ENCODE measurements around the gene CD209. TPM values are rescaled to one million over a fixed set of nuclear protein-coding genes. Genes with fewer than 3 reads are reported as not detected.

Gene CD209
- polyA plus RNA-seq, 2 donors: 0.22 to 0.27 TPM

- no peak overlapping the region for H3K27ac ChIP-seq (ENCODE audit: low read depth in 2 of 2, low read length in 1 of 2)
- H3K9me3 ChIP-seq (ENCODE audit: control insufficient read depth in 2 of 2, insufficient read depth in 1 of 2, low read depth in 1 of 2, low read length in 1 of 2): no peaks in the 10 kb centered on the region
- no peaks in the 10 kb centered on the region for H3K36me3 ChIP-seq (ENCODE audit: control insufficient read depth in 2 of 2, insufficient read depth in 2 of 2, low read length in 1 of 2)
- H3K27me3 ChIP-seq (ENCODE audit: control insufficient read depth in 1 of 2, insufficient read depth in 2 of 2, low read length in 2 of 2): peaks cover 0 to 10% of the 10 kb centered on the region in 2 donors
- H3K4me3 ChIP-seq (ENCODE audit: low read depth in 1 of 2, low read length in 2 of 2): no peak overlapping the region
- H3K4me1 ChIP-seq (ENCODE audit: control insufficient read depth in 2 of 2, insufficient read depth in 2 of 2, low read length in 1 of 2): peaks cover 0 to 5% of the 10 kb centered on the region in 2 donors
- WGBS, 2 donors: 76 to 83% methylated on average over 6 of the region's 6 CpGs
Observed at GRCh38 chr19:7733376-7733775, 14.0 kb downstream of the CD209 start.

- Histone ChIP-seq H3K9me3 (ENCODE audit: control insufficient read depth in 2 of 2, insufficient read depth in 1 of 2, low read depth in 1 of 2, low read length in 1 of 2) (no peaks in the 10 kb centered on the region), H3K27me3 (ENCODE audit: control insufficient read depth in 1 of 2, insufficient read depth in 2 of 2, low read length in 2 of 2) (peaks cover 0 to 10% of the 10 kb centered on the region in 2 donors), H3K36me3 (ENCODE audit: control insufficient read depth in 2 of 2, insufficient read depth in 2 of 2, low read length in 1 of 2) (no peaks in the 10 kb centered on the region), H3K4me3 (ENCODE audit: low read depth in 1 of 2, low read length in 2 of 2) (no peak within 1 kb of the TSS), H3K4me1 (ENCODE audit: control insufficient read depth in 2 of 2, insufficient read depth in 2 of 2, low read length in 1 of 2) (peaks cover 0 to 5% of the 10 kb centered on the region in 2 donors), H3K27ac (ENCODE audit: low read depth in 2 of 2, low read length in 1 of 2) (no peak within 1 kb of the TSS)
- WGBS, 2 donors: 53 to 62% methylated on average over 9 of the region's 9 CpGs
Observed at GRCh38 chr19:7732045-7732444, 15.3 kb downstream of the CD209 start, which contains the start of gene CLEC4G. CLEC4G (minus strand) TSS chr19:7732110; CDS start chr19:7732102, 8 bp downstream.

GRCh38 chr19:7731615-7732014 is 15.7 kb downstream of the CD209 start:
- Histone ChIP-seq H3K27ac (ENCODE audit: low read depth in 2 of 2, low read length in 1 of 2) (no peak overlapping the region), H3K36me3 (ENCODE audit: control insufficient read depth in 2 of 2, insufficient read depth in 2 of 2, low read length in 1 of 2) (no peaks in the 10 kb centered on the region), H3K9me3 (ENCODE audit: control insufficient read depth in 2 of 2, insufficient read depth in 1 of 2, low read depth in 1 of 2, low read length in 1 of 2) (no peaks in the 10 kb centered on the region), H3K4me3 (ENCODE audit: low read depth in 1 of 2, low read length in 2 of 2) (no peak overlapping the region), H3K4me1 (ENCODE audit: control insufficient read depth in 2 of 2, insufficient read depth in 2 of 2, low read length in 1 of 2) (peaks cover 0 to 5% of the 10 kb centered on the region in 2 donors), H3K27me3 (ENCODE audit: control insufficient read depth in 1 of 2, insufficient read depth in 2 of 2, low read length in 2 of 2) (peaks cover 0 to 10% of the 10 kb centered on the region in 2 donors)
- 71% methylated on average over 5 of the region's 5 CpGs for WGBS, 2 donors

- H3K27ac ChIP-seq (ENCODE audit: low read depth in 2 of 2, low read length in 1 of 2): no peak overlapping the region
- H3K4me3 ChIP-seq (ENCODE audit: low read depth in 1 of 2, low read length in 2 of 2): no peak overlapping the region
- H3K27me3 ChIP-seq (ENCODE audit: control insufficient read depth in 1 of 2, insufficient read depth in 2 of 2, low read length in 2 of 2): peaks cover 0 to 10% of the 10 kb centered on the region in 2 donors
- no peaks in the 10 kb centered on the region for H3K9me3 ChIP-seq (ENCODE audit: control insufficient read depth in 2 of 2, insufficient read depth in 1 of 2, low read depth in 1 of 2, low read length in 1 of 2)
- H3K4me1 ChIP-seq (ENCODE audit: control insufficient read depth in 2 of 2, insufficient read depth in 2 of 2, low read length in 1 of 2): peaks cover 0 to 5% of the 10 kb centered on the region in 2 donors
- WGBS, 2 donors: 61 to 64% methylated on average over 39 of the region's 39 CpGs
- H3K36me3 ChIP-seq (ENCODE audit: control insufficient read depth in 2 of 2, insufficient read depth in 2 of 2, low read length in 1 of 2): no peaks in the 10 kb centered on the region
Observed at GRCh38 chr19:7731218-7731595, 16.1 kb downstream of the CD209 start.

GRCh38 chr19:7730286-7731217 is 16.8 kb downstream of the CD209 start:
- Histone ChIP-seq H3K27ac (ENCODE audit: low read depth in 2 of 2, low read length in 1 of 2) (no peak overlapping the region), H3K4me1 (ENCODE audit: control insufficient read depth in 2 of 2, insufficient read depth in 2 of 2, low read length in 1 of 2) (peaks cover 0 to 5% of the 10 kb centered on the region in 2 donors), H3K36me3 (ENCODE audit: control insufficient read depth in 2 of 2, insufficient read depth in 2 of 2, low read length in 1 of 2) (no peaks in the 10 kb centered on the region), H3K27me3 (ENCODE audit: control insufficient read depth in 1 of 2, insufficient read depth in 2 of 2, low read length in 2 of 2) (peaks cover 0 to 10% of the 10 kb centered on the region in 2 donors), H3K9me3 (ENCODE audit: control insufficient read depth in 2 of 2, insufficient read depth in 1 of 2, low read depth in 1 of 2, low read length in 1 of 2) (no peaks in the 10 kb centered on the region), H3K4me3 (ENCODE audit: low read depth in 1 of 2, low read length in 2 of 2) (no peak overlapping the region)
- WGBS, 2 donors: 4 to 7% methylated on average over 49 to 78 of the region's 78 CpGs

GRCh38 chr19:7729831-7730285 is 17.5 kb downstream of the CD209 start:
- no peaks in the 10 kb centered on the region for H3K36me3 ChIP-seq (ENCODE audit: control insufficient read depth in 2 of 2, insufficient read depth in 2 of 2, low read length in 1 of 2)
- WGBS, 2 donors: 8 to 9% methylated on average over 34 of the region's 34 CpGs
- H3K4me1 ChIP-seq (ENCODE audit: control insufficient read depth in 2 of 2, insufficient read depth in 2 of 2, low read length in 1 of 2): peaks cover 0 to 5% of the 10 kb centered on the region in 2 donors
- no peak overlapping the region for H3K4me3 ChIP-seq (ENCODE audit: low read depth in 1 of 2, low read length in 2 of 2)
- H3K27ac ChIP-seq (ENCODE audit: low read depth in 2 of 2, low read length in 1 of 2): no peak overlapping the region
- peaks cover 0 to 10% of the 10 kb centered on the region in 2 donors for H3K27me3 ChIP-seq (ENCODE audit: control insufficient read depth in 1 of 2, insufficient read depth in 2 of 2, low read length in 2 of 2)
- no peaks in the 10 kb centered on the region for H3K9me3 ChIP-seq (ENCODE audit: control insufficient read depth in 2 of 2, insufficient read depth in 1 of 2, low read depth in 1 of 2, low read length in 1 of 2)

GRCh38 chr19:7729211-7729610 is 18.1 kb downstream of the CD209 start:
- no peak overlapping the region for H3K27ac ChIP-seq (ENCODE audit: low read depth in 2 of 2, low read length in 1 of 2)
- peaks cover 0 to 5% of the 10 kb centered on the region in 2 donors for H3K4me1 ChIP-seq (ENCODE audit: control insufficient read depth in 2 of 2, insufficient read depth in 2 of 2, low read length in 1 of 2)
- no peak overlapping the region for H3K4me3 ChIP-seq (ENCODE audit: low read depth in 1 of 2, low read length in 2 of 2)
- peaks cover 0 to 10% of the 10 kb centered on the region in 2 donors for H3K27me3 ChIP-seq (ENCODE audit: control insufficient read depth in 1 of 2, insufficient read depth in 2 of 2, low read length in 2 of 2)
- no peaks in the 10 kb centered on the region for H3K36me3 ChIP-seq (ENCODE audit: control insufficient read depth in 2 of 2, insufficient read depth in 2 of 2, low read length in 1 of 2)
- no peaks in the 10 kb centered on the region for H3K9me3 ChIP-seq (ENCODE audit: control insufficient read depth in 2 of 2, insufficient read depth in 1 of 2, low read depth in 1 of 2, low read length in 1 of 2)
- 9 to 18% methylated on average over 16 of the region's 16 CpGs for WGBS, 2 donors

GRCh38 chr19:7725791-7726190 is 21.5 kb downstream of the CD209 start:
- H3K4me3 ChIP-seq (ENCODE audit: low read depth in 1 of 2, low read length in 2 of 2): no peak overlapping the region

GRCh38 chr19:7722231-7722651 is 25.1 kb downstream of the CD209 start:
- no peaks in the 10 kb centered on the region for H3K9me3 ChIP-seq (ENCODE audit: control insufficient read depth in 2 of 2, insufficient read depth in 1 of 2, low read depth in 1 of 2, low read length in 1 of 2)
- H3K4me1 ChIP-seq (ENCODE audit: control insufficient read depth in 2 of 2, insufficient read depth in 2 of 2, low read length in 1 of 2): no peaks in the 10 kb centered on the region
- H3K36me3 ChIP-seq (ENCODE audit: control insufficient read depth in 2 of 2, insufficient read depth in 2 of 2, low read length in 1 of 2): no peaks in the 10 kb centered on the region
- no peak overlapping the region for H3K27ac ChIP-seq (ENCODE audit: low read depth in 2 of 2, low read length in 1 of 2)
- no peak overlapping the region for H3K4me3 ChIP-seq (ENCODE audit: low read depth in 1 of 2, low read length in 2 of 2)
- no peaks in the 10 kb centered on the region for H3K27me3 ChIP-seq (ENCODE audit: control insufficient read depth in 1 of 2, insufficient read depth in 2 of 2, low read length in 2 of 2)
- WGBS, 2 donors: 41 to 43% methylated on average over 5 of the region's 5 CpGs

More at GRCh38 chr19:7725791-7726190, 21.5 kb downstream of the CD209 start:
- Histone ChIP-seq H3K27me3 (ENCODE audit: control insufficient read depth in 1 of 2, insufficient read depth in 2 of 2, low read length in 2 of 2) (peaks cover 0 to 10% of the 10 kb centered on the region in 2 donors), H3K27ac (ENCODE audit: low read depth in 2 of 2, low read length in 1 of 2) (no peak overlapping the region), H3K4me1 (ENCODE audit: control insufficient read depth in 2 of 2, insufficient read depth in 2 of 2, low read length in 1 of 2) (peaks cover 0 to 5% of the 10 kb centered on the region in 2 donors), H3K9me3 (ENCODE audit: control insufficient read depth in 2 of 2, insufficient read depth in 1 of 2, low read depth in 1 of 2, low read length in 1 of 2) (no peaks in the 10 kb centered on the region), H3K36me3 (ENCODE audit: control insufficient read depth in 2 of 2, insufficient read depth in 2 of 2, low read length in 1 of 2) (no peaks in the 10 kb centered on the region)
- WGBS, 2 donors: 54 to 60% methylated on average over 2 of the region's 2 CpGs
